ENCODE measurements around the gene PSME2. TPM values are rescaled to one million over a fixed set of nuclear protein-coding genes. Genes with fewer than 3 reads are reported as not detected.

The PSME2 gene
- total and polyA plus RNA-seq, 10 of the 15 experiments (the other 5 are each of a cell fraction or from before 2014, with no cell fraction given) = 510 to 3,542 (median 913) TPM

- TF ChIP-seq ATF2 (IDR thresholded peaks at IDR 0.05; ENCODE audit: low read length) (no peak), PRDM15 (CRISPR knock-in tag; IDR thresholded peaks at IDR 0.05) (no peak), POLR2A (IDR thresholded peaks at IDR 0.05; ENCODE audit: low read depth, low read length) (peak; percentile 91), PAX5 (IDR thresholded peaks at IDR 0.05; ENCODE audit: borderline replicate concordance, low read depth, low read length) (peak; percentile 49; the same call in 1 of the 2 replicates), TAF1 (IDR thresholded peaks at IDR 0.05; ENCODE audit: borderline replicate concordance, low read depth, low read length) (peak; percentile 25; the same call in 1 of the 2 replicates), NR2C1 (IDR thresholded peaks at IDR 0.05) (peak; percentile 65), ZSCAN29 (IDR thresholded peaks at IDR 0.05) (no peak), SIN3A (IDR thresholded peaks at IDR 0.05; ENCODE audit: low read depth, low read length) (peak; percentile 55), NFYA (IDR thresholded peaks at IDR 0.05; ENCODE audit: borderline replicate concordance, low read depth, low read length) (peak; percentile 79), HCFC1 (IDR thresholded peaks at IDR 0.05; ENCODE audit: low read length) (no peak; the same call in 1 of the 2 replicates), RAD51 (IDR thresholded peaks at IDR 0.05) (peak; percentile 94), TCF7 (IDR thresholded peaks at IDR 0.05; ENCODE audit: borderline replicate concordance) (no peak), RCOR1 (conservative IDR thresholded peaks at IDR 0.05; ENCODE audit: low read depth, low read length) (peak; percentile 22; the same call in 1 of the 2 replicates)
- TF ChIP-seq, protein P1, sequence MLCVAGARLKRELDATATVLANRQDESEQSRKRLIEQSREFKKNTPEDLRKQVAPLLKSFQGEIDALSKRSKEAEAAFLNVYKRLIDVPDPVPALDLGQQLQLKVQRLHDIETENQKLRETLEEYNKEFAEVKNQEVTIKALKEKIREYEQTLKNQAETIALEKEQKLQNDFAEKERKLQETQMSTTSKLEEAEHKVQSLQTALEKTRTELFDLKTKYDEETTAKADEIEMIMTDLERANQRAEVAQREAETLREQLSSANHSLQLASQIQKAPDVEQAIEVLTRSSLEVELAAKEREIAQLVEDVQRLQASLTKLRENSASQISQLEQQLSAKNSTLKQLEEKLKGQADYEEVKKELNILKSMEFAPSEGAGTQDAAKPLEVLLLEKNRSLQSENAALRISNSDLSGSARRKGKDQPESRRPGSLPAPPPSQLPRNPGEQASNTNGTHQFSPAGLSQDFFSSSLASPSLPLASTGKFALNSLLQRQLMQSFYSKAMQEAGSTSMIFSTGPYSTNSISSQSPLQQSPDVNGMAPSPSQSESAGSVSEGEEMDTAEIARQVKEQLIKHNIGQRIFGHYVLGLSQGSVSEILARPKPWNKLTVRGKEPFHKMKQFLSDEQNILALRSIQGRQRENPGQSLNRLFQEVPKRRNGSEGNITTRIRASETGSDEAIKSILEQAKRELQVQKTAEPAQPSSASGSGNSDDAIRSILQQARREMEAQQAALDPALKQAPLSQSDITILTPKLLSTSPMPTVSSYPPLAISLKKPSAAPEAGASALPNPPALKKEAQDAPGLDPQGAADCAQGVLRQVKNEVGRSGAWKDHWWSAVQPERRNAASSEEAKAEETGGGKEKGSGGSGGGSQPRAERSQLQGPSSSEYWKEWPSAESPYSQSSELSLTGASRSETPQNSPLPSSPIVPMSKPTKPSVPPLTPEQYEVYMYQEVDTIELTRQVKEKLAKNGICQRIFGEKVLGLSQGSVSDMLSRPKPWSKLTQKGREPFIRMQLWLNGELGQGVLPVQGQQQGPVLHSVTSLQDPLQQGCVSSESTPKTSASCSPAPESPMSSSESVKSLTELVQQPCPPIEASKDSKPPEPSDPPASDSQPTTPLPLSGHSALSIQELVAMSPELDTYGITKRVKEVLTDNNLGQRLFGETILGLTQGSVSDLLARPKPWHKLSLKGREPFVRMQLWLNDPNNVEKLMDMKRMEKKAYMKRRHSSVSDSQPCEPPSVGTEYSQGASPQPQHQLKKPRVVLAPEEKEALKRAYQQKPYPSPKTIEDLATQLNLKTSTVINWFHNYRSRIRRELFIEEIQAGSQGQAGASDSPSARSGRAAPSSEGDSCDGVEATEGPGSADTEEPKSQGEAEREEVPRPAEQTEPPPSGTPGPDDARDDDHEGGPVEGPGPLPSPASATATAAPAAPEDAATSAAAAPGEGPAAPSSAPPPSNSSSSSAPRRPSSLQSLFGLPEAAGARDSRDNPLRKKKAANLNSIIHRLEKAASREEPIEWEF (IDR thresholded peaks at IDR 0.05; ENCODE audit: insufficient replicate concordance, low read depth, low read length) = no peak
- TF ChIP-seq, protein P2, sequence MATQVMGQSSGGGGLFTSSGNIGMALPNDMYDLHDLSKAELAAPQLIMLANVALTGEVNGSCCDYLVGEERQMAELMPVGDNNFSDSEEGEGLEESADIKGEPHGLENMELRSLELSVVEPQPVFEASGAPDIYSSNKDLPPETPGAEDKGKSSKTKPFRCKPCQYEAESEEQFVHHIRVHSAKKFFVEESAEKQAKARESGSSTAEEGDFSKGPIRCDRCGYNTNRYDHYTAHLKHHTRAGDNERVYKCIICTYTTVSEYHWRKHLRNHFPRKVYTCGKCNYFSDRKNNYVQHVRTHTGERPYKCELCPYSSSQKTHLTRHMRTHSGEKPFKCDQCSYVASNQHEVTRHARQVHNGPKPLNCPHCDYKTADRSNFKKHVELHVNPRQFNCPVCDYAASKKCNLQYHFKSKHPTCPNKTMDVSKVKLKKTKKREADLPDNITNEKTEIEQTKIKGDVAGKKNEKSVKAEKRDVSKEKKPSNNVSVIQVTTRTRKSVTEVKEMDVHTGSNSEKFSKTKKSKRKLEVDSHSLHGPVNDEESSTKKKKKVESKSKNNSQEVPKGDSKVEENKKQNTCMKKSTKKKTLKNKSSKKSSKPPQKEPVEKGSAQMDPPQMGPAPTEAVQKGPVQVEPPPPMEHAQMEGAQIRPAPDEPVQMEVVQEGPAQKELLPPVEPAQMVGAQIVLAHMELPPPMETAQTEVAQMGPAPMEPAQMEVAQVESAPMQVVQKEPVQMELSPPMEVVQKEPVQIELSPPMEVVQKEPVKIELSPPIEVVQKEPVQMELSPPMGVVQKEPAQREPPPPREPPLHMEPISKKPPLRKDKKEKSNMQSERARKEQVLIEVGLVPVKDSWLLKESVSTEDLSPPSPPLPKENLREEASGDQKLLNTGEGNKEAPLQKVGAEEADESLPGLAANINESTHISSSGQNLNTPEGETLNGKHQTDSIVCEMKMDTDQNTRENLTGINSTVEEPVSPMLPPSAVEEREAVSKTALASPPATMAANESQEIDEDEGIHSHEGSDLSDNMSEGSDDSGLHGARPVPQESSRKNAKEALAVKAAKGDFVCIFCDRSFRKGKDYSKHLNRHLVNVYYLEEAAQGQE (IDR thresholded peaks at IDR 0.05; ENCODE audit: low read depth, low read length) = no peak
Observed at GRCh38 chr14:24114532-24115421, 31.6 kb downstream of the PSME2 start, which contains the start of the genes DCAF11 and NRL (continued).
